Erythroblast (primary cell): Measurements from ENCODE around the gene CUZD1.
"Not testable (repeated sequence)": the region's sequence is repeated elsewhere in the genome, so short reads cannot be mapped to it uniquely, and the experiment has no call there.

Experiments
- DNase-seq, 2 experiments: peaks; one replicate each; lab custom pipeline; 2025; lab: John Stamatoyannopoulos, UW
- GATA1 ChIP-seq: IDR thresholded peaks from 2 replicates; pipeline ENCODE4 v1.6.1; 2011; ENCODE audit warnings: low read depth, mild to moderate bottlenecking, control low read depth, low read length, moderate library complexity
- POLR2A ChIP-seq: IDR thresholded peaks from 2 replicates; pipeline ENCODE4 v1.6.1; 2011; ENCODE audit warnings: mild to moderate bottlenecking, low read length

The CUZD1 gene

GRCh38 chr10:122845783-122846332 is at the start of gene CUZD1:
TSS of gene CUZD1 (minus strand) at chr10:122845857. CDS start at chr10:122845843, 14 bp downstream.
- no peak for DNase-seq
- TF ChIP-seq GATA1 (no peak), POLR2A (no peak)

DNA sequence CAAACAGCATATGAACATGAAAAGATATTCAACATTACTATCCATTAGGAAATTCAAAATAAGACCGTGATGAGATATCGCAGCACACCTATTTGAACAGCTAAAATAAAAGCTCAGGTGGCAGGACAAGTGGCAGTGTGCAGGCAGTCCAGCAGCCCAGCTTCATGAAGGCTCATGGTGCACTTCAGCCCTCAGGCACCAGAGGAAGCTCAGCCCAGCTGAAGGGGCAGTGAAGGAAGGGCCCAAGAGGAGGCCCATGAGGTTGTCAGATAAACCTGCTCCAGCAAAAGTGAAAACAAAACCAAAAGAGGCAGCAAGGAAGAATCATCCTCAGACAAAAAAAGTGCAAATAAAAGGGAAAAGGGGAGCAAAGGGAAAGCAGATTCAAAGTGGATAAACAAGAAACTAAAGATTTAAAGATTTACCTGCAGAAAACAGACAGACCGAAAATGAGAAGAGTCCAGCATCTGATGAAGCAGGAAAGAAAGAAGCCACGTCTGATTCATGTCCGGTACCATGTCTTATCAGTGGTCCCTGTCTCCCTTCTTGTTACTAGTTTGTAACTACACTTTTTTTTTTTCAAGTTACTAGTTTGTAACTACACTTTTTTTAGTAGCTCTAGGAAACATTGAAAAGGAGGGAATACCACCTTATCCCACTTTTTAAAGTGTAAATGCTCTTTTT is 48.7 kb upstream of the CUZD1 start:
- no peak for TF ChIP-seq GATA1
- TF ChIP-seq POLR2A = no peak

GRCh38 chr10:122884166-122884565 is 38.5 kb upstream of the CUZD1 start:
- DNase-seq = peak in 1 of 2 experiments; percentile 8
- TF ChIP-seq GATA1 = no peak
- no peak for TF ChIP-seq POLR2A

More for the DNA sequence above, 48.7 kb upstream of the CUZD1 start:
- DNase-seq = peak; percentile 30 to 49

- peak; percentile 34 to 36 for DNase-seq
- TF ChIP-seq POLR2A (no peak), GATA1 (no peak)
Observed at GRCh38 chr10:122882766-122883165, 37.1 kb upstream of the CUZD1 start.

- DNase-seq = peak; percentile 97 to 98
- TF ChIP-seq GATA1 (no peak), POLR2A (peak; percentile 89)
Observed at GRCh38 chr10:122879339-122880273, 33.9 kb upstream of the CUZD1 start, which contains the start of gene FAM24B. TSS of gene FAM24B (minus strand) at chr10:122879581. CDS start at chr10:122850515, 29,066 bp downstream.

DNA sequence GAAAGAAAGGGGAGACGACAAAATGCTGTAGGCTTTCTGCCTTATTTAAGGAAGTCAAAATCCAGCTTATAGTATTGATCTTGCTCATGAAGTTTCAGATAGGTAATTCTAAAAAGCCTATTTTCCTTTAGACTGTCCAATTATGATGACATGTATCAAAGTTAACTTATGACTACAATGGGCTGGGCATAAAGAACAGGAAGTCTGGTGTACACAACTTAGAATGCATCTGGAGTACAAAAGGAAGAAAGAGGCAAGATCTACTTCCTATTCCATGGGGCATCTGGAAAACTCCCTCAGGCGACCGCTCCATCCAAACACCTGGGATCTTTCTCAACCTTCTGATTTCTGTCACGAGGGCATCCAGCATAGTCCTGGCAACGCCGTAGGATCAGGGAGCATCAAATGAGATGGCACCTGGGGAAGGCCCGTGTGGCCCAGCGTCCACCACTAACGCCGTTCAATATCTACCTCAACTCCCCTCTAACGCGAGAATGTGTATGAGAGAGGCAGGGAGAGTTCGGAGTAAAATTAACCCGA is 33.2 kb upstream of the CUZD1 start:
- TF ChIP-seq POLR2A (no peak), GATA1 (no peak)
- DNase-seq = no peak

- peak; percentile 73 to 91 for DNase-seq
- TF ChIP-seq POLR2A (no peak), GATA1 (no peak)
Observed at GRCh38 chr10:122877264-122877663, 31.6 kb upstream of the CUZD1 start.

DNA sequence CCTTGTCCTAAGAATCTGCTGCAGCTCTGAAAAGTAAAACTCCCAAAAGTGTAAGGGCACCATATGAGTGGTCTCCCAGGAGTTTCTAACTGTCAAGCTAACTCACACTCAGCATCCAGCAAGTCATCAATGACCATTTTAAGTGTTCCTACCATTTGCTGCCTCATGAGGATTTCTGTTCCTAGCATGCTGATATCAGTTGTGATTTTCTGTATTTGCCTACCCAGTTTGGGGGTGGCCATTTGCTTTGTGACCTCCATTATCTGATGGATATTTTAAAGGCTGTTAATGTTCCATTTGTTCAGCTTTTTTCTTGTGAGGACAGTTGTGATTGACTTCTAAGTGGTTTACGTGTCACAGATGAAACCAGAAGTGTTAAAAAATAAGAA is 30.8 kb upstream of the CUZD1 start:
- TF ChIP-seq POLR2A = no peak
- DNase-seq = peak; percentile 9 to 14

DNA sequence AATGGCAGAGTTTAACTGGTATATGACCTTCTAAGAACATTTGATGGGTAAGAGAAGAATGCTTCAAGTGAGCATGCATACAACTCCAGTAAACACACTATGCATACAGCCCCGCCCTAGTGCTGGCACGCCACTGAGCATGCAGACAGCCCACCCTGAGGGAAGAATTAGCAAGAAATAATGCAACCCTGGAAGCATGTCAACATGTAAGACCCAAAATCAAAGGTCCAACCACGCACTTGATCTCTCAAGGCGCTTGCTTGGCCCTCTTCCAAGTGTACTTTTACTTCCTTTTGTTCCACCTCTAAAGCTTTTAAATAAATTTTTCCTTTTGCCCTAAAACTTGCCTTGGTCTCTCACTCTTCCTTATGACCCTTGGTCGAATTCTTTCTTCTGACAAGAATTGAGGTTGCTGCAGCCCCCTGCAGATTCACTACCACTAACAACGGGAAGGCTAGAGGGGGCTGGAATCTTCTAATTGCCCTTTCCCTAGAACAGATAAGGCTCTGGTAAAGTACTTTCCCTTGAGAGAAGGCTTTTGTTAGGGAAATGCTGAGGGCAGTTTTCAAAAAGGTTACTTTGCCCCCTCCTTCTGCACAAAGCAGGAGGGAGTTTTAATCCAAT is 30.3 kb upstream of the CUZD1 start:
- peak; percentile 14 to 15 for DNase-seq

DNA sequence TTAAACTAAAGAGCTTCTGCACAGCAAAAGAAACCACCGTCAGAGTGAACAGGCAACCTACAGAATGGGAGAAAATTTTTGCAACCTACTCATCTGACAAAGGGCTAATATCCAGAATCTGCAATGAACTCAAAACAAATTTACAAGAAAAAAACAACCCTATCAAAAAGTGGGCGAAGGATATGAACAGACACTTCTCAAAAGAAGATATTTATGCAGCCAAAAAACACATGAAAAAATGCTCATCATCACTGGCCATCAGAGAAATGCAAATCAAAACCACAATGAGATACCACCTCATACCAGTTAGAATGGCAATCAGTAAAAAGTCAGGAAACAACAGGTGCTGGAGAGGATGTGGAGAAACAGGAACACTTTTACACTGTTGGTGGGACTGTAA is 26.3 kb upstream of the CUZD1 start:
- not testable (repeated sequence) for DNase-seq

More for the DNA sequence above, 30.3 kb upstream of the CUZD1 start:
- TF ChIP-seq GATA1 = no peak
- no peak for TF ChIP-seq POLR2A

DNA sequence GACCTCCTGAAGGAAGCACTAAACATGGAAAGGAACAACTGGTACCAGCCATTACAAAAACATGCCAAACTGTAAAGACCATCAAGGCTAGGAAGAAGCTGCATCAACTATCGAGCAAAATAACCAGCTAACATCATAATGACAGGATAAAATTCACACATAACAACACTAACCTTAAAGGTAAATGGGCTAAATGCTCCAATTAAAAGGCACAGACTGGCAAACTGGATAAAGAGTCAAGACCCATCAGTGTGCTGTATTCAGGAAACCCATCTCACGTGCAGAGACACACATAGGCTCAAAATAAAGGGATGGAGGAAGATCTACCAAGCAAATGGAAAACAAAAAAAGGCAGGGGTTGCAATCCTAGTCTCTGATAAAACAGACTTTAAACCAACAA is 23.1 kb upstream of the CUZD1 start:
- DNase-seq = not testable (repeated sequence)

- DNase-seq = not testable (repeated sequence)
Observed at GRCh38 chr10:122866757-122867482, 21.3 kb upstream of the CUZD1 start.

- DNase-seq = no peak
- TF ChIP-seq GATA1 (no peak), POLR2A (no peak)
Observed at GRCh38 chr10:122864901-122865300, 19.2 kb upstream of the CUZD1 start.
